Ishikawa (cell line): Measurements from ENCODE around the gene ITGA1.

Source experiments
- CEBPB ChIP-seq: IDR thresholded peaks from 2 replicates; pipeline ENCODE4 v1.6.1; 2012
- CREB1 ChIP-seq: IDR thresholded peaks from 2 replicates; pipeline ENCODE4 v1.6.1; 2012; ENCODE audit warnings: low read depth
- EGR1 ChIP-seq: IDR thresholded peaks from 2 replicates; pipeline ENCODE4 v1.6.1; 2012
- EP300 ChIP-seq: IDR thresholded peaks from 2 replicates; pipeline ENCODE4 v1.6.1; 2012; ENCODE audit warnings: borderline replicate concordance
- FOXM1 ChIP-seq: IDR thresholded peaks from 2 replicates; pipeline ENCODE4 v1.6.1; 2012; ENCODE audit warnings: low read depth, borderline replicate concordance
- TAF1 ChIP-seq: IDR thresholded peaks from 2 replicates; pipeline ENCODE4 v1.6.1; 2012; ENCODE audit warnings: low read depth, mild to moderate bottlenecking
- TCF12 ChIP-seq: IDR thresholded peaks from 2 replicates; pipeline ENCODE4 v1.6.1; 2012; ENCODE audit warnings: low read depth
- TEAD4 ChIP-seq: IDR thresholded peaks from 2 replicates; pipeline ENCODE4 v1.6.1; 2012
- YY1 ChIP-seq: IDR thresholded peaks from 2 replicates; pipeline ENCODE4 v1.6.1; 2012; ENCODE audit warnings: low read depth
- TF ChIP-seq, protein P1 (sequence below): IDR thresholded peaks from 2 replicates; pipeline ENCODE4 v1.6.1; 2012; ENCODE audit warnings: low read depth, mild to moderate bottlenecking
- TF ChIP-seq, protein P2 (sequence below): IDR thresholded peaks from 2 replicates; pipeline ENCODE4 v1.6.1; 2012

DNA sequence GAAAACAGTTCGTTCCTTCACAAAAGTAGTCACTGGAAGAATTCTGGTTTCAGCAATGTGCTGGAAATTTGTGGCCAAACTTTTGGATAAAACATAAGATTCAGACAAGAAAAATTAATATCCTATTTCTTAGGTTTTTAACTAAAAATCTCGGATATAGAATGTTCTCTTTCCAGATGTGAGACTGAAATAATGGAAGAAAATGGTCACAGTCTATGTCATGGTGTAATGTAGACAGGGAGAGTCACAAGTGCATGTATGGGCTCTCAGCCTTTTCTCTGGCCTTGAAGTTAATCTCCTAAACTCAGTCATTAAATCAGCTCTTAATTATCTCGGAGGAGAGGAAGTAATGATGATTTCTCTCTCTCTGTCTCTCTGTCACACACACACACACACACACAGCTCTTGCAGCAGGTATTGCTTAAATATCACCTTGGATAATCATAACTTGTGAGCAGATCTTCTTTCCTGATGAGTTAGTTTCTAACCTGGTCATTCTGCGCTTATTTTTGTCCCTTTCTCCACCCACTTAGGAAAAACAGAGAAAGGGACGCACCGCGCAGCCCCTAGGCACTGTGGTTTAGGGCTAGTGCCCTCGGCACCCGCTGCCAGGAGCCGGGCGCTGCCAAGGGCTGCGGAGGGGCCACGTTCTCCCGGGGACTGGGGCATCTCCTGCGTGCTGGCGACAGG, 200.8 kb downstream of the ITGA1 start:
- TF ChIP-seq, protein P1, sequence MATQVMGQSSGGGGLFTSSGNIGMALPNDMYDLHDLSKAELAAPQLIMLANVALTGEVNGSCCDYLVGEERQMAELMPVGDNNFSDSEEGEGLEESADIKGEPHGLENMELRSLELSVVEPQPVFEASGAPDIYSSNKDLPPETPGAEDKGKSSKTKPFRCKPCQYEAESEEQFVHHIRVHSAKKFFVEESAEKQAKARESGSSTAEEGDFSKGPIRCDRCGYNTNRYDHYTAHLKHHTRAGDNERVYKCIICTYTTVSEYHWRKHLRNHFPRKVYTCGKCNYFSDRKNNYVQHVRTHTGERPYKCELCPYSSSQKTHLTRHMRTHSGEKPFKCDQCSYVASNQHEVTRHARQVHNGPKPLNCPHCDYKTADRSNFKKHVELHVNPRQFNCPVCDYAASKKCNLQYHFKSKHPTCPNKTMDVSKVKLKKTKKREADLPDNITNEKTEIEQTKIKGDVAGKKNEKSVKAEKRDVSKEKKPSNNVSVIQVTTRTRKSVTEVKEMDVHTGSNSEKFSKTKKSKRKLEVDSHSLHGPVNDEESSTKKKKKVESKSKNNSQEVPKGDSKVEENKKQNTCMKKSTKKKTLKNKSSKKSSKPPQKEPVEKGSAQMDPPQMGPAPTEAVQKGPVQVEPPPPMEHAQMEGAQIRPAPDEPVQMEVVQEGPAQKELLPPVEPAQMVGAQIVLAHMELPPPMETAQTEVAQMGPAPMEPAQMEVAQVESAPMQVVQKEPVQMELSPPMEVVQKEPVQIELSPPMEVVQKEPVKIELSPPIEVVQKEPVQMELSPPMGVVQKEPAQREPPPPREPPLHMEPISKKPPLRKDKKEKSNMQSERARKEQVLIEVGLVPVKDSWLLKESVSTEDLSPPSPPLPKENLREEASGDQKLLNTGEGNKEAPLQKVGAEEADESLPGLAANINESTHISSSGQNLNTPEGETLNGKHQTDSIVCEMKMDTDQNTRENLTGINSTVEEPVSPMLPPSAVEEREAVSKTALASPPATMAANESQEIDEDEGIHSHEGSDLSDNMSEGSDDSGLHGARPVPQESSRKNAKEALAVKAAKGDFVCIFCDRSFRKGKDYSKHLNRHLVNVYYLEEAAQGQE = no peak
- TF ChIP-seq TAF1 (no peak), YY1 (no peak), EP300 (no peak), FOXM1 (no peak), CEBPB (no peak), TEAD4 (no peak), EGR1 (no peak), TCF12 (no peak), CREB1 (no peak)
- TF ChIP-seq, protein P2, sequence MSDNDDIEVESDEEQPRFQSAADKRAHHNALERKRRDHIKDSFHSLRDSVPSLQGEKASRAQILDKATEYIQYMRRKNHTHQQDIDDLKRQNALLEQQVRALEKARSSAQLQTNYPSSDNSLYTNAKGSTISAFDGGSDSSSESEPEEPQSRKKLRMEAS = no peak
